NCI-H2107 (cell line): ENCODE data around the gene BMP8B.

ENCODE experiments used
- DNase-seq: peaks from one replicate; lab custom pipeline; 2025; lab: John Stamatoyannopoulos, UW

Gene BMP8B

GRCh38 chr1:39758556-39759435 lies 29.9 kb downstream of the BMP8B start:
- no peak for DNase-seq

- no peak for DNase-seq
These were observed 31.2 kb downstream of the BMP8B start for GRCh38 chr1:39757501-39757900.

GRCh38 chr1:39755965-39756659 lies 32.6 kb downstream of the BMP8B start:
- DNase-seq = peak; percentile 98

- DNase-seq = peak; percentile 84
These were observed 33.7 kb downstream of the BMP8B start for GRCh38 chr1:39754906-39755504.

GRCh38 chr1:39754026-39754570 lies 34.6 kb downstream of the BMP8B start:
- peak; percentile 97 for DNase-seq

GRCh38 chr1:39753132-39754025 lies 35.3 kb downstream of the BMP8B start:
- peak; percentile 97 for DNase-seq

GRCh38 chr1:39752703-39753102 lies 36.0 kb downstream of the BMP8B start:
- no peak for DNase-seq

- no peak for DNase-seq
These were observed 37.1 kb downstream of the BMP8B start for GRCh38 chr1:39751595-39751994.

GRCh38 chr1:39745016-39745670 lies 43.5 kb downstream of the BMP8B start:
- DNase-seq = no peak

GRCh38 chr1:39738622-39739366 lies 49.9 kb downstream of the BMP8B start, which contains the start of gene PPIE:
Gene PPIE, plus strand, starts transcription at chr1:39738882. Its CDS starts 19 bp downstream, at chr1:39738901.
- peak; percentile 100 for DNase-seq

GRCh38 chr1:39737546-39738169 lies 51.0 kb downstream of the BMP8B start:
- DNase-seq = no peak

GRCh38 chr1:39735731-39736130 lies 52.9 kb downstream of the BMP8B start:
- DNase-seq = peak; percentile 96

- DNase-seq = peak; percentile 87
These were observed 55.5 kb downstream of the BMP8B start for GRCh38 chr1:39733161-39733560.

GRCh38 chr1:39732730-39733129 lies 55.9 kb downstream of the BMP8B start:
- no peak for DNase-seq

GRCh38 chr1:39729842-39730241 lies 58.8 kb downstream of the BMP8B start:
- DNase-seq = no peak

GRCh38 chr1:39729030-39729429 lies 59.6 kb downstream of the BMP8B start:
- no peak for DNase-seq

GRCh38 chr1:39727932-39728317 lies 60.7 kb downstream of the BMP8B start:
- DNase-seq = peak; percentile 99

GRCh38 chr1:39727221-39727931 lies 61.3 kb downstream of the BMP8B start:
- no peak for DNase-seq

GRCh38 chr1:39726600-39726999 lies 62.1 kb downstream of the BMP8B start:
- DNase-seq = no peak
